AG04449 (cell line): ENCODE measurements around the gene KBTBD3.

Source experiments
- CTCF ChIA-PET: fragments of 350-600 bp; formaldehyde crosslinking; extraction: SDS; loops from one replicate; lab custom pipeline; 2021; ENCODE audit warnings: antibody characterized with exemption; lab: Yijun Ruan, JAX
- POLR2A ChIA-PET: fragments of 400-600, 350-600 bp; formaldehyde crosslinking; extraction: SDS; loops from one replicate; lab custom pipeline; 2020; ENCODE audit warnings: antibody characterized with exemption, inconsistent platforms; lab: Yijun Ruan, JAX
- DNase-seq: peaks from one replicate; pipeline ENCODE4 v3.0.0-alpha.2; 2010; ENCODE audit warnings: low read depth, low spot score
- H3K4me3 ChIP-seq: 2 replicates; pipeline ENCODE4 v1.5.1; 2011; ENCODE audit warnings: low read depth, mild to moderate bottlenecking, control low read depth, low read length
- CTCF ChIP-seq: IDR thresholded peaks from one replicate; pipeline ENCODE4 v1.5.1; 2011; ENCODE audit warnings: mild to moderate bottlenecking, moderate library complexity, low read length, control low read depth, inconsistent platforms; ENCODE audit not compliant: insufficient read depth; ENCODE audit errors: missing control alignments

The KBTBD3 gene

GRCh38 chr11:106031202-106031810, 45.8 kb downstream of the KBTBD3 start:
- no peak for DNase-seq
- no peak overlapping the region for H3K4me3 ChIP-seq
- ChIA-PET CTCF (no interaction called here), POLR2A (no interaction called here)
- TF ChIP-seq CTCF = no peak

GRCh38 chr11:106030609-106031008, 46.5 kb downstream of the KBTBD3 start:
- DNase-seq = no peak
- TF ChIP-seq CTCF = no peak
- H3K4me3 ChIP-seq = no peak overlapping the region
- ChIA-PET CTCF (no interaction called here), POLR2A (no interaction called here)

- ChIA-PET POLR2A (no interaction called here), CTCF (no interaction called here)
- no peak for TF ChIP-seq CTCF
- peak overlapping the region; percentile 76 for H3K4me3 ChIP-seq
- no peak for DNase-seq
Observed at GRCh38 chr11:106022795-106023275, 54.3 kb downstream of the KBTBD3 start.

- peak; percentile 96 for DNase-seq
- H3K4me3 ChIP-seq = peak within 1 kb of the TSS; percentile 92
- CTCF ChIA-PET = no interaction called here
- TF ChIP-seq CTCF = no peak
- POLR2A ChIA-PET = no interaction called here
Observed at GRCh38 chr11:106021967-106022794, 55.0 kb downstream of the KBTBD3 start, which contains the start of gene MSANTD4. Gene MSANTD4, minus strand, starts transcription at chr11:106022240. Its CDS starts 11,323 bp downstream, at chr11:106010917.

GRCh38 chr11:106021181-106021966, 55.8 kb downstream of the KBTBD3 start:
- peak overlapping the region; percentile 92 for H3K4me3 ChIP-seq
- DNase-seq = no peak
- POLR2A ChIA-PET = no interaction called here
- TF ChIP-seq CTCF = no peak
- CTCF ChIA-PET = interaction anchor here (1.3 kb wide), 1 partner anchor 56 kb away, joined by 3 read pairs; the partner anchor contains the start of genes AASDHPPT and KBTBD3
